CD4-positive, alpha-beta T cell treated with Interleukin-6 at 100 ng/mL for 8 hours (primary cell): ENCODE measurements around the gene AAGAB.
"Not testable (repeated sequence)": the region's sequence is repeated elsewhere in the genome, so short reads cannot be mapped to it uniquely, and the experiment has no call there.

ENCODE experiments used
- DNase-seq: peaks from one replicate; pipeline ENCODE4 v3.0.0-alpha.2; 2020; ENCODE audit warnings: mixed read lengths, low spot score

Gene AAGAB

DNA sequence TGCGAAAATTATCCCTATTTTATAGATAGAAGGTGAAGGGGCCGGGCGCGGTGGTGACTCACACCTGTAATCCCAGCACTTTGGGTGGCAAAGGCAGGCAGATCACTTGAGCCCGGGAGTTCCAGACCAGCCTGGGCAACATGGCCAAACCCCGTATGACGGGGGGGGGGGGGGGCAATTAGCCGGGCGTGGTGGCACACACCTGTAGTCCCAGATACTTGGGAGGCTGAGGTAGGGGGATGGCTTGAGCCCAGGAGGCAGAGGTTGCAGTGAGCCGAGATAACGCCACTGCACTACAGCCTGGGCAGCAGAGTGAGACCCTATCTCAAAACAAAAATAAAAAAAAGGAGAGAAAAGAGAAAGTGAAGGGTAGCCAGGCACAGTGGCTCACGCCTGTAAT is 1.4 kb downstream of the AAGAB start:
- DNase-seq, result no peak

DNA sequence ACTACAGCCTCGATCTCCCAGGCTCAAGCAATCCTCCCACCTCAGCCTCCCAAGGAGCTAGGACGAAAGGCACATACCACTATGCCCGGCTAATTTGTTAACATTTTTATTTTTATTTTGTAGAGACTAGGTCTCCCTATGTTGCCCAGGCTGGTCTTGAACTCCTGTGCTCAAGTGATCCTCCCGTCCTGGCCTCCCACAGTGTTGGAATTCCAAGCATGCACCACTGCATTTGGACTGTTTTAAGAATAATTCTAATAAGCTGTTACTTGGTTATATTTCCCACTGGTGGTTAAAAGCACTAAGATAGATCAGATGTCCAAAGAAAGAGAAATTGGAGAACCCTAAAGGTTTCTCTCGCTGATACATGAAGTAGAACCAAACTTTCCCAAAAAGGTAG is 3.1 kb downstream of the AAGAB start:
- DNase-seq, result no peak

DNA sequence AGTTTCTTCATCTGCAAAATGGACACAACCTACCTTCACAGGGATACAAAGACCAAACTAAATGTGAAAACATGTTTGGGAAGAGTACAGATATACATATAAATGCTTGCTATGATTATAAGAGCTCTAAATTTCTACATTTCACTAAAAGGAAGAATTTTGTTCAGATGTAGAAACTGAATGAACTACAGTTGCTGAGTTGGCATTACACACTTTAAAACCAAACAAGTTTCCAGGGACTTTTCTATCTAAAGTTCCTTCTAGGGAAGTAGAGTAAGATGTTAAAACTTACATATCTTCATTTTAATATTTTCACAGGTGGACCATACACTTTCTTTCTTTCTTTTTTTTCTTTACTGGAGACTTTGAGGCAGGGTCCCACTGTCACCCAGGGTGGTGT is 4.6 kb downstream of the AAGAB start:
- no peak for DNase-seq

DNA sequence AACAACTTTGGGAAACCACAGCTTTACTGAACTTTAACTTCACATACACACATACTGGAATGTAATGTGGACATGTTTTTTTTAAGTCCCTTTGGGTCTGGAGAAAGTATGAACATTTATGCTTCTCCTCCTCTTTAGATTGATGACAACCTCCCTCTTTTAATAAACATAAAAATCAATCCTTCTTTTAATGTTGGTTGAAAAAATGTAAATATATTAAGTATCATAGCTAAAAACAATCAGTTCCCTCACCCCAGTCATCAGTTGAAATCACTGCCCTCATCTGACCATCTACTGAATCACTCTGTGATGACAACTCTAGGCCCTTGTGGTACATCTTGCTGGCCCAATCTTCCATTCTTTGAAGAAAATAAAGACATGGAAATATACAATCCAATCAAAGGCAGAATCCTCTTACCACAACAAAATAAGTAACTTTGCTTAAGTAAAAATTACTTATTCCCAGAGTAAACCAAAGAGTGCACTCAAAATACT is 6.4 kb downstream of the AAGAB start:
- DNase-seq, result no peak

DNA sequence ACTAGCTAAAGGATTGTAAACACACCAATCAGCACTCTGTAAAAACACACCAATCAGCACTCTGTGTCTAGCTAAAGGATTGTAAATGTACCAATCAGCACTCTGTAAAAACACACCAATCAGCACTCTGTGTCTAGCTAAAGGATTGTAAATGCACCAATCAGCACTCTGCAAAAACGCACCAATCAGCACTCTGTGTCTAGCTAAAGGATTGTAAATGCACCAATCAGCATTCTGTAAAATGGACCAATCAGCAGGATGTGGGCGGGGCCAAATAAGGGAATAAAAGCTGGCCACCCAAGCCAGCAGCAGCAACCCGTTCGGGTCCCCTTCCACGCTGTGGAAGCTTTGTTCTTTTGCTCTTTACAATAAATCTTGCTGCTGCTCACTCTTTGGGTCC is 7.9 kb downstream of the AAGAB start:
- DNase-seq, result not testable (repeated sequence)

DNA sequence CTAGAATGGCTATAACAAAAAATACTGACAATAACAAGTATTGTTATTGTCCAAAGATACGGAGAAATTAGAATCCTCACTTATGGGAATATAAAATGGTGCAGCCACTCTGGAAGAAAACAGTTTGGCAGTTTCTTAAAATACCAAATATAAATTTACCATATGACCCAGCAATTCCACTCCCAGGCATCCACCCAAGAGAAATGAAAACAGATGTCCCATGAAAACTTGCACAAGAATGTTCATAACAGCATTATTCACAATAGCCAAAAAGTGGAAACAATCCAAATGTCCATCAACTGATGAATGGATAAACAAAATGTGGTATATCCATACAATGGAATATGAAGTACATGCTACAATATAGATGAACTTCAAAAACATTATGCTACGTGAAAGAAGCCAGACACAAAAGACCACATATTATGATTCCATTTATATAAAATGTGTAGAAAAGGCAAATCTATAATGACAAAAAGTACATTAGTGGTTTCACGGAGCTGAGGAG is 9.4 kb downstream of the AAGAB start:
- DNase-seq, result no peak

DNA sequence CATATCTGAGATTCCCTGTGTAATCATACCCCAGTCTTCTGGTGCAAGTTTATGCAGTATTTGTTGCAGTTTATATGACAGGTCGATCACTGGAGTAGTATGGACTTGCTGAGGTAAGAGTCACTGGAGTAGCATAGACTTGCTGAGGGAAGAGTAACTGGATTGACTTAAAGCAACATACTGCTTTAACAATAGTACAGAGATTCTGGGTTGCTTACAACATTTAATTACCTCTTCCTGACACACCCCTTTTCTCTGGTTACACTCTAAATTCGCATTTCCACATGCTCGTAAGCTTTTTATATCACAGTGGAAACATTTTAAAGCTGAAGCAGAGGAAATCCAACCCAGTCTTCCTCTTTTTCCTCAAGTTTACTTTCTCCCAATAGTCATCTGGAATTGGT is 11.8 kb downstream of the AAGAB start:
- no peak for DNase-seq

DNA sequence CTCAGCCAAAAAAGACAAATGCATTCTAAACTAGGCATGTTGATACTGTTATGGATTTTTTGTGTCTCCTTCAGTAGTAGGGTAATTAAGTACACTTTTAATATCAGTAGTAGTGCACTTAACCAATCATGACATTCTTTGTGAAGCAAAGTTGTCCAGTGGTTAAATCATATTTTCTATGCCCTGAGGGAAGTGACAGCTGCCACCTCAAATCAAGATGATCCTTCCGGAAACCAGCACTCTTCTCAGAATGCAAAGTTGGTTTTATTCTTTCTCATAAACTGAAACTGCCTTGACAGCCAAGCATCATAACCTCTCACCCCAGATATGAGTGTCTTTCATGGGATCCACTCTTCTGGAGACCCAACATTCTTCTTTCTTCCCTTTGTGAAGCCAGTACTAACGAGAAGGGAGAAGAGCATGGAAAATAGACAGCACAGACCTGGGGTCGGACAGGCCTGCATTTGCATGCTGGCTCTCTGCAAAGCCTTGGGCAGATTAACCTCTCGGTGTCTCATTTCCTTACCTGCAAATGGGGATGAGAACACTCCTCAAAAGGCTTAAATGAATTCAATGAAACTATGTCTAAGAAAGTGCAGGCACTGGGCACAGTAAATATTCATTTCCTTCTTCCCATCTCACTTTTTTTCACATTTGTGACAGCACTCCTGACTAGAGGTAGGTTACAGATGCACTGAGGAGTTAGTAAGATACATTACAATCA is 13.2 kb downstream of the AAGAB start:
- DNase-seq, result peak; percentile 15

DNA sequence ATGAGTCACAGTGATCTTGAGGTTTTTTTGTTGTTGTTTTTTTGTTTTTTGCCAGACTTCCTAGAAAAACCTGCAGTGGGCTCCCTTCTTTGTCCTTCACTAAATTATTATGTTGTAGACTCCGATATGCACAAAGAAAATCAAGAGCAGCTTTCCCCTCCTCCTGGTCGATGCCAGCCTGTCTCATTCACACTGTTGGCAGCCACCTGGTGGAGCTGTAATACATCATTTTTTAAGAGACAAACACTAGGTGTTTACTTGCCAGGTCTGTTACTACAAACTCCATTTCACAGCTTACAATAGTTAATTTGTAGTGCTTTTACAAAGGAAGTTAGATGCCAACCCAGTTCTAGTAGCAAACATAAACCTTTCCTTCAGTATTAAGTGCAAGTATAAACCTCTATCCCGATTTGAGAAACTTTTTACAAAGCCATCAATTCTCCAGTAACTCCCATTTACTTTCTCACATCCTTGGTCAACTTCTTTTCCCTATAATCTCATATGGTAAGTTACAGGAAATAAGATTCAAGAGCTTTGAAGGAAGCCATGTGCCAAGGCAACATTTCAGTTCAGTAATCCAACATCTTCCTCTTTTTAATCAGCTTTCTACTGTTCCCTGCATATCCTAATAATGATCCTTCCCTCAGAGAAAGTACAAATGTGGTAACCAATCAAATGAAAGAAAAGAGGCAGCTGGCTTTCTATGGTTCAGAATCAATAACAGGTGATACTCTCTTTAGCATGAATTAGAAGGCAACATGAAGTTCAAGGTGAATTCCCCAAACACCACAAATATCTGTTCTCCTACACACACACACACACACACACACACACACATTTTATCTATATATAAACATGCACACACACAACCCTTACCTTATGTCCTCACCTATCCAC is 14.0 kb downstream of the AAGAB start:
- peak; percentile 41 for DNase-seq

DNA sequence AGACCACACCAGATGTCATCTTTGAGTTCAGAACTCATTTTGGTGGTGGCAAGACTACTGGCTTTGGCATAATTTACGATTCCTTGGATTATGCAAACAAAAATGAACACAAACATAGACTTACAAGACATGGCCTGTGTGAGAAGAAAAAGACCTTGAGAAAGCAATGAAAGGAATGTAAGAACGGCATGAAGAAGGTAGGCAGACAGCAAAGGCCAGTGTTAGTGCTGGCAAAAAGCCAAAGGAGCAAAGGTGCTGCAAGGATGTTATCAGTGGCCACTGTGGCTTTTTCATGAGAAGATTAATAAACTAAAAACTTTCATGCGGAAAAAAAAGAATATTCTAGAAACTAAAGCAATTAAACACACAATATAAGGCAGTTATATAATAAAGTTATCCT is 21.9 kb downstream of the AAGAB start:
- no peak for DNase-seq

DNA sequence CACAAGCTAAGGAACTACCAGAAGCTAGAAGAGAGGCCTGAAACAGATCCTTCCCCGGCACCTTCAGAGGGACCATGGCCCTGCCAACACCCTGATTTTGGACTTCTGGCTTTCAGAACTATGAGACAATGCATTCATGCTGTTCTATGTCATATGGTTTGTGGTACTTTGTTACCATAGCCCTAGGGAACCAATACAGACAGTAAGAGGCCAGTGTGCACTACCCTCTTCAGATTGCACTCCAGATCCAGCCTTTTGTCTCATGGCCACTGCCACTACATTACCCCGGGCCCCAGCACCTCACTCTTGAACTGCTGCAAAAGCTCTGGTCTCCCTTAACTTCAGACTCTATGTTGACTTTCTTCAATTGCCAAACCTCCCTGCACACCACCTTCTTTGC is 24.0 kb downstream of the AAGAB start:
- DNase-seq, result no peak

DNA sequence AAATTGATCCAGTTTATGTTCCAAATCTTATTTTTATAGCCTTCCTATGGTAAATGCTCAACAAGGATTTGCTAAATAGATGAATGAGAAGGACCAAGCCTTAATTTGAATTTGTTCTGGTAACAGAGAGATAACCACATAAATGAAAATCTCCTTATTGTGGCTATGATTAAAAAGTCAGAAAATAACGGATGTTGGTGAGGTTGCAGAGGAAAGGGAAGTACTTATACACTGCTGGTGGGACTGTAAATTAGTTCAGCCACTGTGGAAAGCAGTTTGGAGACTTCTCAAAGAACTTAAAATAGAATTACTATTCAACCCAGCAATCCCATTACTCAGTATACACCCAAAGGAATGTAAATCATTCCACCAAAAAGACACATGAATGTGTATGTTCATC is 26.2 kb downstream of the AAGAB start:
- no peak for DNase-seq

DNA sequence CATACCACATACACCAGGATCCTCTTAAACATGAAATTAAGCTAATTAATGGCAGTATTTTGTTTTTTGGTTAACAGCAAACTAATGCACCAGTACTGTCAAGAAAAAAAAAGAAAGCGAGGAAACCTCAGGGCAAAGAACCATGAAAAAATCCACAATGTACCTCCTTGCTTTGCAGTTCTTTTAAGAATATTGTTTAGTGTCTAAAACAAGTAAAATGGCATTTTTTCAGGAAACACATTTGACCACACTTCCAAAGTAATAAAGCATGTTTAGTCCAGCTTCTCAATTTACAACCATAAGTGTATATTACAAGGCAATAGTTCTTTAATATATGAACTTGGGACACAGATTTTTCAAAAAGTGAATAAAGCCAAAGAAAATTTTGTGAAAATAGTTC is 26.6 kb downstream of the AAGAB start:
- no peak for DNase-seq

DNA sequence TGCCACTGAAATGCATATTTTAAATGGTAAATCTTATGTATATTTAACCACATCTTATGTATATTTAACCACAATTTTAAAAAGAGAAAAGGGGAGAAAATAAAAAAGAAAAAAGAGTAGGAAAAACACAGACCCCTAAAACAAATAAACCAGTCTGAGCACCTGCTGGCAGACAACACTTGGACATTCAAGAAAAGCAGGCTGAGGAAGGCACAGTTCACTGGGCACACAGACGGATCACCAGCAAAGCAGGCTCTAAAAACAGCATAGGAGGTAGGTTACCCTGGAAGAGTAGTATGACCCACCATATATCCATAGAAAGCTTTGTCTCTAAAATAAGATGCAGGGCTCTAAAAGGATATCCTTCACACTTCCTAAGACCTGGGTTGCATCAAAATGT is 27.0 kb downstream of the AAGAB start:
- DNase-seq, result no peak

DNA sequence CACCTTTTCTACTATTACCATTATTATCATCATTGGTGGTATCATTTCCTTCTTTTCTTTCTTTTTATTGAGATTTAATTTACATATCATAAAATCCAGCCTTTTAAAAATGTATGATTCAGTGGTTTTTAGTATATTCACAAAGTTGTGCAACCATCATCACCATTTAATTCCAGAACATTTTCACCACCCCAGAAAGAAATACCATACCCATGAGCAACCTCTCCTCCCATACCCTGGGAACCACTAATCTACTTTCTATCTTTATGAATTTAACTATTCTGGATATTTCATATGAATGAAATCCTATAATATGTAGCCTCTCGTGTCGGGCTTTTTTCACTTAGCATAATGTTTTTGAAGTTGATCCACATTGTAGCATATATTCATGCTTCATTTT is 29.1 kb downstream of the AAGAB start:
- DNase-seq, result no peak

DNA sequence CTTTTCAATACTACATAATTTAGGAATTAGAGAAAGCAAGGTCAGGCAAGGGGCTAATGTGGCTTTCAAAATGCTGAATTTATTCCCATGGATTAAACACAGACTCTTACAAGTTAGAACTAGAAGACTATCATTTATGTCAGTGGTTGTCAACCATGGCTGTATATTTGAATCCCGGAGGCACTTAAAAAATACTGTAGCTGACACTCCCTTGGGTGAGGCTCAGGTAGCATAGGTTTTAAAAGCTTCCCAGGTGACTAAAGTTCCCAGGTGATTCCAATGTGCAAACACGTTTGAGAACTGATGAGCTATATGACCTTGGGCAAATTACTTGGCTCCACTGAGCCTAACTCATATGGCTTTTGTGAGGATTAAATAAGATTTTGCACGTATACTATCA is 29.6 kb downstream of the AAGAB start:
- no peak for DNase-seq

DNA sequence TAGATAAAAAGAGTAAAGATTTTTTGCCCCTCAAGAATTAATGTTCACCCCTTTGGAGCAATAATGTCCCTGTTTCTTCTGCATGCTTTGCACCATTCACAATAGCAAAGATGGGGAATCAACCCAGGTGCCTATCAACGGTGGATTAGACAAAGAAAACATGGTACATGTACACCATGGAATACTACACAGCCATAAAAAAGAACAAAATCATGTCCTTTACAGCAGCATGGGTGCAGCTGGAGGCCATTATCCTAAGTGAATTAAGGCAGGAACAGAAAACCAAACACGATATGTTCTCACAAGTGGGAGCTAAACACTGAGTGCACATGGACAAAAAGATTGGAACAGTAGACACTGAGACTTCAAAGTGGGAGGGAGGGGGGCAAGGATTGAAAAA is 35.2 kb downstream of the AAGAB start:
- DNase-seq, result no peak

DNA sequence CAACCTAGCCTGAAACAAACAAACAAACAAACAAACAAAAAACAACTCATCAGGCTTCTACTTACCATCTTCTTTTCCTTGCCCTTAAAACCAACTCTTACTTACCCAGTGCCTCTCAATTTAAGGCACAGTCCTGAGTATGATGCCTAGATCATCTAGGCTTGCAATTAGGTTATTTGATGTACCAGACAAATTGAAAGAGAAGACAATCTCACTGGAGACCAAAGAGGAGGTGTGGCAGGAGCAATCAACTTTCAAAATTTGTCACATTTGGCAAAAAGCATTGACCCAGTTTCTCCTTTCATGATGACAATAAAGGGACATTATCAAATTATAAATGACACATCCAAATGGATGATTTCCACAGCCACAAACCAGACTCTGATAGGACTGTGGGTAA is 36.0 kb downstream of the AAGAB start:
- no peak for DNase-seq

DNA sequence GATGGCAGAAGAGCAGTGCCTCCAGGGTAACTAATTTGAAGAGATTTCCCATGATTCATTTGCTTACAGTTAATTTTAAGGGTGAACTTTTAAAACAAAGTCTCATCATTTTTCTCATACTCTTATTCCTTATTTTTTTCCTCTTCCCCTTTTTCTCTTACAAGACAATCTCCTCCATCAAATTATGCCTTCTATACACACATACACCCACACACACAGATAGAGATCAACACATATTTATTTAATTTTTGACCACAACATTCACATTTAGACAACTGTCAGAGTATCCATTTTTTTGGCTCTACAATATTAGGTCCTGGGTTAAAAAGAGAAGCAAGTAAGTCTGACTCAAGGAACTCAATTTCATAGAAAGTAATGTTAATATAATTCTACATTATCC is 37.6 kb downstream of the AAGAB start:
- DNase-seq, result no peak

DNA sequence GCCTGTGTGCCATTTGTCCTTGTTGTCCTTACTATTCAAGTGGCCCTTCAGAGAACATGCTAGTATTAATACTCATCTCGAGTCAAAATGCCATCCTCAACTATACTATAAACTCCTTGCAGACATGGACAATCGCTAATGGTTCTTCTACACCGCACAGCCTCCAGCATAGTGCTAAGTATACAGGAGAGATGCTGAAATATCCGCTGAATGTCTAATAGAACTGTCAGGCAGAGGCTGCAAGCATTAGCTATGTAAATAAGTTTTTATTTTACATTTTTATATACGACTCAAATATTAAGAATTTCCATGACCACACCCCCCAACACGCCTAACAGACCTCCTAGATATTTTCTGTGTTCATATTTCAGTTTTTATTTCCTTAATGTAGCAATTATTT is 39.4 kb downstream of the AAGAB start:
- DNase-seq, result no peak

DNA sequence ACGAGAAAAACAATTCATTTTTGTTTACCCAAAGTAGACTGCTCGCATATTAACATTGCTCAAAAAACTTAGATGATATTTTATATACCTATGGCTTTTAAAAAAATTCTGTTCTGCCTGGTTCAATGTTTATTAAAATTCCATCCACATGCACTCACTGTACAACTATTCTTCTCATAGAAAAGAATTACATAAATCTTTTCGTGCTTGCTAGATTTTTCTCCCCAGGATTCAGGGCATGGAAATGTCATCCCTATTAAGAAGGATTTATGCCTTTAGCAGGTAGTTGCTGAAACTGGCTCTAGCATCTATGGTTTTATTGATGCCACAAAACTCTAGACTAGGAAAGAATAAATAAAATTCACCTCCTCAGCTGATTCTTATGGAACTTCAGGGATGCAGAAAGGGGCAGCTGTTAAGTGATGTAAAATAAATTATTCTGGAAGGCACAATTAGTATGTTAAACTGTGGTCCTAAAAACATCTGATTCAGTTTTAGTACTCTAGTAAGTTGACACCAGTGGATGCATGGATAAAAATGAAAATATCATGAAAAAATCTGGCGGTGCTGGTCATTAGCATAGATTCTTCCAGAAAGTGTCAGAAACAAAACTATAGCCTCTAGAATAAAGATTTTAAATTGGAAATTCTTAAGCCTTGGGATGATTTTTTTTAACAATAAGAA is 41.6 kb downstream of the AAGAB start:
- DNase-seq, result no peak

DNA sequence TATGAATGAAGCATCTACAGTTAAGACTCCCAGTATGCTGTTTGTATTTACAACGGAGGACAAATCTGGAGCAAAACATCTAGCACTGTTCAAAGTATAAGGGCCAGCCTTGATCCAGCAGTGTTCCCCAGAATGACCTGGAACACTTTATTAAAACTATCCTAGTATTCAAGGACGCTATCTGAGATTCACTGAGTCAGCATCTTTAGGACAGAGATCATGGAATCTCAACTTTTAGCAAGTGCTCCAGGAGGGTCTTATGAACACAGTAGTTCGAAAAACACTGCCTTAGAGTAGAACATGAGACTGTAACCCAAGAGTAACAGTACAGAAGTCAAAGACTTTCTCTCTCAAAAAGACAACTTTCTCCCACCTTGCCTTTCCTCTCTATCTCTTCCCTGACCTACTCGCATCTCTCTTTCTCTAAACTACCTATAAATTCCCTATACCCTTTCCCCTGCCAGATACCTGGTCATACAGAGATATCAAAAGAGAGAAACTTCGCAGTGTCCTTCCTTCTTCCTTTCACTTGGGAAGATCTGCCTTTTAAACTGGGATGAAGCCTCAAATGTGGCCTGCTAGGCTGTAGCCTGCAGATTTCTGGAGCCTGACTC is 43.8 kb downstream of the AAGAB start:
- DNase-seq, result no peak
